GM19452 (cell line): Measurements from ENCODE around the gene SDR42E2.
"Not testable (repeated sequence)": the region's sequence is repeated elsewhere in the genome, so short reads cannot be mapped to it uniquely, and the experiment has no call there.

ENCODE experiments used
- ATAC-seq: cut with Tn5 transposase; IDR thresholded peaks from one replicate; pipeline ENCODE4 v1.9.1; 2021; ENCODE audit not compliant: unreplicated experiment

SDR42E2 gene

GRCh38 chr16:22161999-22162655 lies at the start of gene SDR42E2:
Gene SDR42E2, plus strand, starts transcription at chr16:22162506. Its CDS starts 3,077 bp downstream, at chr16:22165583.
- ATAC-seq, result no peak

DNA sequence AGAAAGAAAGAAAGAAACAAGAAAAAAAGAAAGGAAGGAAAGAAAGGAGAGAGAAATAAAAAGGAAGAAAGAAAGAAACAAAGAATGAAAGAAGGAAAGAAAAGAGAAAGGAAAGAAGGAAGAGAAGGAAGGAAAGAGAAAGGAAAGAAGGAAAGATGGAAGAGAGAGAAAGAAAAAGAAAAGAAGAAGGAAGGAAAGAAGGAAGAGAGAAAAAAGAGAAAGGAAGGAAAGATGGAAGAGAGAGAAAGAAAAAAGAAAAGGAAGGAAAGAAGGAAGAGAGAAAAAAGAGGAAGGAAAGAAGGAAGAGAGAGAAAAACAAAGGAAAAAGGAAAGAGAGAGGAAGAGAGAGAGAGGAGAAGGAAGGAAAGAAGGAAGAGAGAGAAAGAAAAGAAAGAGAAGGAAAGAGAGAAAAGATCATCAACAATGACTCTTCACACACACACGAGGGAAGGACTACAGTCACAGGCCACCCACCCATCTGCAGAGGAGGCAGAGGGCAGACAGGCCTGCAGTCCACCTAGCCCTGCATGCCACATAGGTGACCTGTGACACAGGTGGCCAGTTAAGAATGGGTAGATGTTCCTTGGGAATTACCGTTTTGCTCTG lies 46.1 kb upstream of the SDR42E2 start:
- ATAC-seq, result no peak

- no peak for ATAC-seq
Measured at GRCh38 chr16:22117609-22118008, 44.7 kb upstream of the SDR42E2 start.

DNA sequence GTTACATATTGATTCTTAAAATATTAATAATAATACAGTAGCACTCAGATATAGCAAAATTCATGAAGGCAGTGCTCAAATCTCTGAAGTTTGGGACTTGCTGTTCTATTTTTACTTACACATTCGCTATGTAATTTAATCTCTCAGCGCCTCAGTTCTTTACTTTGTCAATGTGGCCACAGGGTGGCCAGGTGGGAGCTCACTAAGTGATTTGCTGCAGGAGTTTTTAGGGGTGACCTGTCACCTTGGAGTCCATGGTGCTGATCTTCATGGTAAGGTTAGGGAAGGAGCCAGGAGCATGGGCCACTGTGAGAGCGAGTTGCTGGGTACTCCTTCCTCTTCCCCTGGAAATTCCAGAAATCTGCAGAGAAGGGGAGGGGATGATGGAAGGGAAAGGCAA lies 41.9 kb upstream of the SDR42E2 start:
- ATAC-seq, result no peak

GRCh38 chr16:22122239-22122638 lies 40.1 kb upstream of the SDR42E2 start:
- no peak for ATAC-seq

DNA sequence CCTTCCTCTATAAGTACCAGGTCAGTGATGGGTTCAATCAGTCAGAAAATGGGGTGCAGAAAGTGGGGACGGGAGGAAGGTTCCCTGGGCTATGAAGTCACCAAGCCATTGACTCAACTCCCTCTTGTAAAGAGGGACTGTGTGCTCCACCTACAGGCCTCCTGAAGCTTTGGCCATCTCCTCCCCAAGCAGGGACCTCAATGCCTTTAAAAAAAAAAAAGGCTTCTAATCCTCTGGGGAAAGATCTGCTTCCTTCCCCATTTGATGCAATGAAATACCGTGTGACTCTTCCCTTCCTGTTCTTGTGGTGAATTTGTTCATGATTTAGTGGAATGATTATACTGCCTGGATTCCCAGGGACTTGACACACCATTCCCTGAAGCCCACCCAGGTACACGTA lies 39.2 kb upstream of the SDR42E2 start:
- no peak for ATAC-seq

DNA sequence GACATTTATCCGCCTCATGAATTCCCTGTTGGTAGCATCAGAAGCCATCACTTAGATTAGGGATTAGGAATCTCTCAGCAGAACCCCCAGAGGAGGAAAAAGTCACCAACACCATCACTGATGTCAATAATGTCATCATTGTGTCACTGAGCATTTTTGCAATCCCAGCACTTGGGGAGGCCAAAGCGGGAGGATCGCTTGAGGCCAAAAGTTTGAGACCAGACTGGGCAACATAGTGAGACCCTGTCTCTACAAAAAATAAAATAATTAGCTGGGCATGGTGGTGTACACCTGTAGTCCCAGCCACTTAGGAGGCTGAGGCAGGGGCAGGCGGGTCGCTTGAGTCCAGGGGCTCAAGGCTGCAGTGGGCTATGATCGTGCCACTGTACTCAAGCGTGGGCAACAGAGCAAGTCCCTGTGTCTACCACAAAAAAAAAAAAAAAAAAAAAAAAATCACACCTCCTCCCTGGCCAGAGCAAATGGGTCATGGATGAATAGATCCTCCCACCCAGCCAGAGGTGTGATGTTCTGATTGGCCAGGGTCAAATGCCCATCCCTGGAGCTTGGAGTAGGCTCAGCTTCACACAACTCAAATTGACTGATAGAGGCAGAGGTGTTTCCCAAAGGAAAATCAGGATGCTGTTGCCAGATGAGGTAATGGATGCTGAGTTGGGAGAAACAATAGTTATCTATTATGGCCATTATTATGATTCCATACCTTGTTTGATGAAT lies 38.4 kb upstream of the SDR42E2 start:
- ATAC-seq, result no peak

GRCh38 chr16:22124583-22125284 lies 37.6 kb upstream of the SDR42E2 start:
- no peak for ATAC-seq

- ATAC-seq, result no peak
Measured at GRCh38 chr16:22126037-22126558, 36.2 kb upstream of the SDR42E2 start.

DNA sequence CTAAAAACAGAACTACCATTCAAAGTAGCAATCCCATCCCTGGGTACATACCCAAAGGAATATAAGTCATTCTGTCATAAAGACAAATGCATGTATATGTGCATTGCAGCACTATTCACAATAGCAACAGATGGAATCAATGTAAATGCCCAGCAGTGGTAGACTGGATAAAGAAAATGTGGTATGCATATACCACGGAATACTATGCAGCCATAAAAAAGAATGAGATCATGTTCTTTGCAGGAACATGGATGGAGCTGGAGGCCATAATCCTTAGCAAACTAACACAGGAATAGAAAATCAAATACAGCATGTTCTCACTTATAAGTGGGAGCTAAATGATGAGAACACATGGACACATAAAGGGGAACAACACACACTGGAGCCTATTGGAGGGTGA lies 33.8 kb upstream of the SDR42E2 start:
- not testable (repeated sequence) for ATAC-seq

GRCh38 chr16:22130528-22130927 lies 31.8 kb upstream of the SDR42E2 start:
- no peak for ATAC-seq

- ATAC-seq, result no peak
Measured at GRCh38 chr16:22132801-22133200, 29.5 kb upstream of the SDR42E2 start.

DNA sequence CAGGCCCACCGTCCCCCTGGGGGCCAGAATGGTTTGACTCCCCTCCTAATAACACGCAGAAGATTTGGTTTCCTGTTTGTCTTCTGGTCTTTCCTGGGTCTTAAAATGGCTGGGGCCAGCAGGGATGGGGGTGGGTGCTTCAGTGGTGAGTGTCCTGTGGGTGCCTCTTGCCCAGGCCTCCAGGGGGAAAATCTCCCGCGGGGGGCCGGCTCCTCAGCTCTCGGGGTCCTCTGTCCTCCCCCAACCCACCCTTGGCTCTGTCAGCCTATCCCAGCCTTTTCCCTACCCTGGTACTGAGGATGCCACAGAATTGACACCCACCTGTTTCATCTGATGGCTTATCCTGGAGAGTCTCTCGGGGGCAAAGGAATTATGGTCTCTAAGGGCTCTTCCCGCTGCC lies 23.8 kb upstream of the SDR42E2 start:
- no peak for ATAC-seq

DNA sequence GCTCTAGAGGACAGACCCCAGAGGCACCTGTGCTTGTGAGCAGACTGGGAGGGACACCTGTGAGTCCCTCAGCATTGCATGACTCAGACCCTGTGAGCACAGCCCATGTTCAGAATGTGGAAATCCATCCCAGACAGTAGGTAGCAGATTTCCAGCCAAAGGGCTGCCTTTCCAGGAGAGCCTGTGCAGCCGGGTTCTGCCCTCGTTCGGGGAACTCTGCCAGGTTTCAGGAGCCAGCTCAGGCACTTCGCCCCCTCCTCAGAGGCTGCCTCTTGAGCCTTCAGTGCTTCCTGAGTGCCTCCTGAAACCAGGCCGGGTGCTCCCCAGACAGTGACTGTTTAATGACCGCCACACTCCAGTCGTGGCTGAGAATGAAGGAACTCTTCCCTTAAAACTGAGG lies 23.3 kb upstream of the SDR42E2 start:
- ATAC-seq, result no peak

DNA sequence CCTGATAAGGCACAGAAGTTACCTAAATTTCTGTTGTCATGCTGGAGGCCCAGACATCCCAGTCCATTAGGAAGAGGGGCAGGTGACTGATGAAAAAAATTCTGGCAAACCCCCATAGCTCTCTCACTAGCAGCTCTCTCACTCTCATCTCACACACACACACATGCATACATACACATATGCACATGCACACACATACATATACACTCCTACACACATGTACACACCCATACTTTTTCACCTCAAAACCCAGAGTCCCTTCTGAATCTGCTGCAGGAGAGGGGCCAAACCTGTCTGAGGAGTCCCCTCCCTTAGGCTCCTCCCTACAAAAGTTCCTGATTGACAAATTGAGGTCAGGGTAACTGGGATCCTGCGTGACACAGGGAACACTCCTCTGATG lies 22.6 kb upstream of the SDR42E2 start:
- no peak for ATAC-seq

DNA sequence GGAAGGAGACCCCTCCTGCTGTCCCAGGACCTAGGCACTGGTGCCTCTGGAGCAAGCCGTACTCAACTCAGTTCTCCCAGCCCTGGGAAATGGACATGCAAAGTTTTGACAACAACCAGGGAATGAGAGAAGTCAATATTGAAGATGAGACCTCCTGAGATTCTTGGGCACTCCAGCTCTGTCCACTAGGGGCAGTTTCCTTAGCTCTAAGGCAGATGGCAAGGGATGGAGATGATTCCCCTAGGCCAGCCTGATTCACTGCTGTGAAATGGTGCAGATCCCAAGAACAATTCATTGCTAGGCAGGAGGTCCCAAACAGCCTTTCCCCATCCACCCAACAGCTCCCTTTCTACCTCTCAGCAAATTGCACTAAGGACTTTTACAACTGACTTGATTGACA lies 20.5 kb upstream of the SDR42E2 start:
- no peak for ATAC-seq

DNA sequence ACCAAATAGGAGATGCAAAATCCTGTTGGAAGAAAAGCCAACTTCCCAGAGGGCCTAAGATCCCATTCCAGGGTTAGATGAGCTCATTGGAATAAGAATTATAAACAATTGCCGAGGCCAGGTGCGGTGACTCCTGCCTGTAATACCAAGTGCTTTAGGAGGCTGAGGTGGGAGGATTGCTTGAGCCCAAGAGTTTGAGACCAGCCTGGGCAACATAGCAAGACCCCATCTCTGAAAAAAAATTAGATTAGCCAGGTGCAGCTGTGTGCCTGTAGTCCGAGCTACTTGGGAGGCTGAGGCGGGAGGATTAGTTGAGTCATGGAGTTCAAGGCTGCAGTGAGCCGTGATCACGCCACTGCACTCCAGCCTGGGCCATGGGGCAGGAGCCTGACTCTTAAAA lies 17.8 kb upstream of the SDR42E2 start:
- ATAC-seq, result no peak

GRCh38 chr16:22147853-22148252 lies 14.5 kb upstream of the SDR42E2 start:
- no peak for ATAC-seq

- ATAC-seq, result no peak
Measured at GRCh38 chr16:22151246-22151998, 10.9 kb upstream of the SDR42E2 start.

DNA sequence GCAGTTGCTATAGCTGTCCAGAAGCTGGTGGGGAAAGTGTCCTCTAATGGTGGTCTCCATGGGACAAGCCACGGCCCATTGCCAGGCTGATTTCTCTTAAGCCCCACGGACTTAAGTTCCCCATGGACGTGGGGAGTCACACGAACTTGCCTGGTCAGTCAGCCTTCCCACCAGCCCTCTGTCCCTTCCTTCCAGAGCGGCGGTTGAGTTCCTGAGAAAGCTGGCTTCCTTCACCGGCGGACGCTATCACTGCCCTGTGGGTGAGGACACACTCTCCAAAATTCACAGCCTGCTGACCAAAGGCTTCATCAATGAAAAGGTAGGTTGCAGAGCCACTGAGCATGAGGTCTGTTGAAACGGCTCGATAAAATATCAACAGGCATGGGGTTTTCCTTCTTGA lies 10.0 kb upstream of the SDR42E2 start:
- no peak for ATAC-seq

- not testable (repeated sequence) for ATAC-seq
Measured at GRCh38 chr16:22153078-22153477, 9.2 kb upstream of the SDR42E2 start.
